NCI-H2081 (cell line): ENCODE data around the gene RPP30.
"Not testable (repeated sequence)": the region's sequence is repeated elsewhere in the genome, so short reads cannot be mapped to it uniquely, and the experiment has no call there.

Experiments used
- DNase-seq, 2 experiments: peaks; one replicate each; lab custom pipeline; 2025; lab: John Stamatoyannopoulos, UW

RPP30 gene

GRCh38 chr10:90871279-90871765 is 452 bp upstream of the RPP30 start:
- DNase-seq: peak; percentile 56 to 75

- DNase-seq: no peak
Observed at GRCh38 chr10:90872648-90873020, 860 bp downstream of the RPP30 start.

DNA sequence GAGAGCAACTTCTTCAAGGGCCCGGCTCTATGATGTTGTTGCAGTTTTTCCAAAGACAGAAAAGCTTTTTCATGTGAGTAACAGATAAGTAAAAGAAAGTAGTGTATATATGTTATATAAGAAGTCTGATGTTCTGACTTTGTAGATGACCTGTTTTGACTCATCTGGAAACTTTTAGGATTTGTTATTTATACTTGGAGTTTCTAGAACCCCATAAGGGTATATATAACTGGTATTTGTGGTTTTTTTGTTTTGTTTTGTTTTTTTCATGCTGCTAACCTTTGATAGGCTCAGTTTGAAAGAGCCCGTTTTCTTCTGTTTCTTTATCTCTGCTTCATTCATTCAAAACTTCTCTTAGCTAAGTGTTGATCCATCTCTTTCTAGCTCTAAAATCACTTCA is 7.3 kb downstream of the RPP30 start:
- DNase-seq: no peak

GRCh38 chr10:90880059-90880719 is 8.4 kb downstream of the RPP30 start:
- DNase-seq: peak in 1 of 2 experiments; percentile 2

GRCh38 chr10:90884431-90884830 is 12.7 kb downstream of the RPP30 start:
- no peak for DNase-seq

DNA sequence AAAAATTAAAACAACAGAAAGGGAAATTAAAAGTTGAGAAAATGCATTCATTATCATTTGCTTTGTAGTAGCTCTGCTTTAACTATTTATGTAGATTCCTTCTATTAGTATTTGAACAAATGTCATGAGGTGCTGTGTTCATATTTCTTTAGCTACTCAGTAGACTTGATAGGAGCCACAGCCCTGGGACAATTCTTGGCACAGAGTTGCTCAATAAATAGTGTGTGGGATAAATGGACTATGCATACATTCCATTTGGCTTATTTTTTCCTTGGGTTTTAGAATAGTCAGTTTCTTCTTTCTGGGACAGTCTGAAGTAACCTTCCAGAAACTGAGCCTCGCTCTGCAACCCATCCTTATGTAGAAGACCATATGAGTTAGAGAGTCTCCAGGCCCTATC is 13.4 kb downstream of the RPP30 start:
- no peak for DNase-seq

- DNase-seq: no peak
Observed at GRCh38 chr10:90887555-90887954, 15.8 kb downstream of the RPP30 start.

GRCh38 chr10:90888387-90888786 is 16.6 kb downstream of the RPP30 start:
- DNase-seq: no peak

DNA sequence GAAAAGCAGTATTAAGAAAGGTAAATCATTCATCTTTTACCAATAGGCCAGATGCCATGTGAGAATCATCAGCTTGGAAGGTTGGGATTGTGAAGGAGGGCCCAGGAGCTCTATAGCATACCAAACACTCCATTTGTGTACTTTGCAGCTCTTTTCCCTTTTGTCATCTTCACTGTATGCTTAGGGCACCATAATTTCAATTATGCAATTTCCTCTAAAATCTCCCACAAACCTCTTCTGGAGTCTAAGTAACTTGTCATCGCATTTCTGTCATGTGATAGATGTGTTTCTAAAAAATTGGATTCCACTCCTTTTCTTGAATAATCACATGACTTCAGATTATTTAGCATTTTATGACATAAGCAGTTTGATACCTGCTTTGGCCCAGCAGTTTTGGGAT is 17.9 kb downstream of the RPP30 start:
- DNase-seq: no peak

GRCh38 chr10:90890347-90890746 is 18.6 kb downstream of the RPP30 start:
- DNase-seq: no peak

GRCh38 chr10:90893190-90893589 is 21.4 kb downstream of the RPP30 start:
- DNase-seq: no peak

DNA sequence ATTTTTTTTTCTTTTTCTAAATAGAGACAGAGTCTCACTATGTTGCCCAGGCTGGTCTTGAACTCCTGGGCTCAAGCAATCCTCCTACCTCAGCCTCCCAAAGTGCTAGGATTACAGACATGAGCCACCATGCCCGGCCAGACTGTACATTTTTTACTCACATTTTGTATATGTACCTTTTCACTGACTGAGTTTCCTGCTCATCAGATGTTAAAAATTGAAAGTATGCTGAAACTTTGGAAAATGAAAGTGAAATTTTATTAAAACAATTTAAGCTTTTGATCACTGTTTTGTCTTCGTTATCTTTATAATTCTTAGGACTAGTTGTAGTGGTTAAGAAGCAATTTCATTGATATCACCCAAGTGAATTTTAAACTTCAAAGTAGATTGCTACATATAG is 25.1 kb downstream of the RPP30 start:
- not testable (repeated sequence) for DNase-seq

DNA sequence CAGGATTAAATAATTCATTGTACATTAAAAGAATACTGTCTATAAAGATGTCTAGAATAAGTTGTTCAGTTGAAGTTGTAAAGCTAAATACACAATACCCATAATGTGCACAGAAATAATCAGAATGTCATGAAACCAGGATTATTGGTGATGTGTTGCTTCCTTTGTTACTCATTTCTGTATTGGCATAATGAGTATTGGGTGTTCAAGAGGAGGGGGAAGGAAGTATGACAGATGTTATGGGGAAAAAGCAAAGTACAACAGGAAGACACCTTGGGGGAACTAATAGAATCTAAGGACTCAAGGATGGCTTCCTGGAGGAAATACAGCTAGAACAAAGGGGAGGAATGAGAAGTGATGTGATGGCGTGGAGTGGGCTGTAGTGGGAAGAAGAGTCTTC is 34.2 kb downstream of the RPP30 start:
- no peak for DNase-seq

GRCh38 chr10:90906596-90906995 is 34.8 kb downstream of the RPP30 start:
- no peak for DNase-seq

DNA sequence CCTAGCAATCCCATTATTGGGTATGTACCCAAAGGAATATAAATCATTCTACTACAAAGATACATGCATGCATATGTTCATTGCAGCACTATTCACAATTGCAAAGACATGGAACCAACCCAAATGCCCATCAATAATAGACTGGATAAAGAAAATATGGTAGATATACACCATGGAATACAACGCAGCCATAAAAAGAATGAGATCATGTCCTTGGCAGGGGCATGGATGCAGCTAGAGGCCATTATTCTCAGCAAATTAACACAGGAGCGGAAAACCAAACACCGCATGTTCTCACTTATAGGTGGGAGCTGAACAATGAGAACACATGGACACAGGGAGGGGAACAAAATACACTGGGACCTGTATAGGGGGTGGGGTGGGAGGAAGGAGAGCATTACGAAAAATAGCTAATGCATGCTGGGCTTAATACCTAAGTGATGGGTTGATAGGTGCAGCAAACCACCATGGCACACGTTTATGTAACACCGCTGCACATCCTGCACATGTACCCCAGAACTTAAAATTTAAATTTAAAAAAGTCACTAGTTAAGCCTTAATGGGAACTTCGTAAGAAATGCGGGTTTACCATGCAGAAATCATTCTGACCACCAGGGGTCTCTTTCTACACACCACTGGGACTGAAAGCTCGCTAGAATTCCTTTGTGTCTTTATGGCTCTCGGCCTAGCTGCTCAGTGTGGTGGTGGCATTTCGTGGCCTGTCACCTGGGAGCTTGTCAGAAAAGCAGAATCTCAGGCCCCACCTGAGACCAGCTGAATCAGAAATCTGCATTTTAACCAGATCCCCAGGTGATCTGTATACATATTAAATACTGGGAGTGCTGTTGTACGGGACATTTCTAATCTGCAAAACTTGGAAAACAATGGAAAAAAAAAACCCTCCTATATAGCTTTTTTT is 39.6 kb downstream of the RPP30 start:
- DNase-seq: peak; percentile 63 to 75

DNA sequence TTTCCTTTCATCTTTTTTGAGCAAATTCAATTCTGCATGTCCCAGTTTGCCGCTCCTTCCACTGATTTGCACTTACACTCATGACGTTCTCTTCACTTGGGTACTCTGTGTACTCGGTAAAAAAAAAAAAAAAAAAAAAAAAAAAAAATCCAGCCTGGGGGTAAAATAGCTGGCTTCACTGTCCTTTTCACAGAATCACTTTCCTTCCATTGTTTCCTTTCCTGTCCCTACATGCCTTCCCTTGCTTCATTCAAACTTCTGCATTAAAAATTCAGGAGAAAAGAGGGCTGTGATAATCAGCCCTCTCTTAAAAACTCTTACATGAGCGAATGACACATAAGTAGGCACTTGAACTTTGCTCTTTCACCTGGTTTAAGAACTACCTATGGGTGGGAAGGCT is 40.4 kb downstream of the RPP30 start:
- no peak for DNase-seq

GRCh38 chr10:90912854-90913479 is 41.2 kb downstream of the RPP30 start:
- DNase-seq: no peak

DNA sequence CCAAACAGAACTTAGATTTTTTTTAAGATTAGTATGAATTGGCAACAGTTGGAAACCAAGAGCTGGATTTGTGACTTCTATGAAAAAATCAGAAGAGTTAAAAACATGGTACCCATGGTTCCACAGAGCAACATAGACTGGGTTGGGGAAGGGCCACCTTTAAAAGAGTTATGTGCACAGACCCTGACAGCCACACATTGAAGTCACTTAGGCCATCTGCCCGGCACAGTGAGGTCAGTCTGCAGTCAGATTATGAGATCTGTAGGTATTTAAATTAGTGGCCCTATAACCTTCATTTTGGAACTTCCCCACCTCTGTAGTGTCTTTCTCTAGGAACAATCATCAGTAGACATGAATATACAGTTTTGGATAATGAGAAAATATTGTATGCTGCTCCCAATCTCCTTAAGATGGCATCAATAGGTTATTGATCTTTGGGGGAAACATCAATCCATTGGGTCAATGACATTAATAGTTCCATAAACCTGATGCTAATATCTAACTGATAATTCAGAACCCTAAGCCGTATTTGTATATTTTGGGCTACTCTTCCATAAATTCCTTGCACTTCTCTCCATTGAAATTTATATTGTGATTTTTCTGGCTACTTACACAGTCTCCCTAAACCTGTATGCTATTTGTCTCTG is 42.1 kb downstream of the RPP30 start:
- no peak for DNase-seq

DNA sequence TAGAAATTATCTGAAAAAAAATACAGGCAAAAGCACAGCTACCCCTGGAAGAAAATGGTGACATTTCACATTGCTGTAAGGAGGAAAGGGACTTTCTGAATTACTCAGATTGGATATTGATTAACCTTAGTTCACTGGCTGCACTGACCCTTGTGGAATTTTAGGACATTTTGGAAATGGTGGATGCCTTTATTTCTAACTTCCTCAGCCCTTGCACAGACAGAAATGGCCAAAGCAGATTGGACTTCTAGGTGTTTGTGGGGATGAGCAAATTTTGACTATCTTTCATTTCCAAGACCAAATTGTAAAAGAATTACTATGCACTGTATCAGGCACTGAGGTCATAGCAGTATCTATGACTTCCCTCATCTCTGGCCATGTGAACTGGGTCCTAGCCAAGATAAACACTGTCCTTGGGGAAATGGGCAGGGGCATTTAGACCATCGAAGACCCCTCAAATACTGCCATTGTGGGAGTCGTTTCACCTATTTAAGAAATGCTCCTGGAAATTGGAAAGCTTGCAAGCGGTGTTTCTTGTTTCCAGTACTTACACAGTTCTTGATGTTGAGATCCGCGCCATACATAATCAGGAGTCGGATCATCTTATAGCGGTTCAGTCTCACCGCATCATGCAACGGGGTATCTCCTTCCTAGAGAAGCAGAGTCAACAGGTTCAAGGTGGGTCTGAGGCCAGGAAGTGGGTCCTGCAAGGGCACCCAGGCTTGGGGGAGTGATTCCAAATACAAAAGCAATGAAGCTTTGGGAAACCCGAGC is 43.4 kb downstream of the RPP30 start:
- DNase-seq: no peak

- DNase-seq: no peak
Observed at GRCh38 chr10:90915766-90916075, 43.9 kb downstream of the RPP30 start.

DNA sequence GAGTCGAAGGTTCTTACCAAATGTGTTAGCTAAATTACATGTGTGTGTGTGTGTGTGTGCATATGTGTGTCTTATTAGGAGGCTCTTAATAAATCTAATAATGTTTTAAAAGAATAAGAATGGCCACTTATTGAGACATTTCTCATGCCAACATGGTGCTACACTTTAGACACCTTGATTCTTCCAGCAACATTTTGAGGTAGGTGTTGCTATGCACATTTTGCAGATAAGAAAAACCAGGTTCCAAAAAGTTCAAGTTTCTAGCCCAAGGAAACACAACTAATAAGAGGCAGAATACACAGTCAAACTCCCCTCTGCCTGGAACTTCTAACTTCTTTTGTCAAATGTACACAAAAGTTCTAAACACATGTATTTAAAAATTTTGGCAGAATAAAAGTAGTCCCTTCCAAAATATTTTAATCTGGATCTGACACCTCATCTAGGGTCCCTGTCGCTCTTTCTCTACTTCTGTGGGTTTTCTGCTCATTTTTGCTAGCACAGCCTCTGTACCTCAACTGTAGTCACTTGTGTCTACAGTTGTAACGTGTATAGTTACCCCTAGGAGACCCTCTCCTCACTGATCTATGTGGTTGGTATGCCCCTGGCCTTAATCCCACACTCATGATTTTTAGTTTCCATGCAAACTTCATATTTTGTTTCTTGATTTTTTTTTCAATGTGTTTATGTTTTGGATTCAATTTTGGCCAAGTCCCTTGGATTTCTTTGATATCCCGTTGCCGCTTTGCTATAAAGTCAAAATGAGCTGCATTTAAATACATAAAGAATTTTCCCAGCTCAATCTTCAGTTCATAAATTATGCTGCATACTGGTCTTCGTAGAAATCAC is 44.8 kb downstream of the RPP30 start:
- no peak for DNase-seq
